Sigmoid colon (tissue), 3 donors: ENCODE data around the gene SLC16A12.

Experiments used
- POLR2A ChIP-seq, 2 donors: fragments of 450-650 bp; IDR thresholded peaks; one replicate each; pipeline ENCODE4 v1.6.1; 2016; ENCODE audit warnings: antibody characterized with exemption in 2 of 2, mild to moderate bottlenecking in 2 of 2, moderate library complexity in 2 of 2
- TF ChIP-seq, protein P1 (sequence below), 4 experiments: fragments of 450-650 bp in 3 of 4; fragments of 200-600 bp in 1 of 4; IDR thresholded peaks; one replicate each; pipeline ENCODE4 v1.5.1; 2016 to 2019; ENCODE audit warnings: antibody characterized with exemption in 4 of 4, mild to moderate bottlenecking in 3 of 4, moderate library complexity in 2 of 4

DNA sequence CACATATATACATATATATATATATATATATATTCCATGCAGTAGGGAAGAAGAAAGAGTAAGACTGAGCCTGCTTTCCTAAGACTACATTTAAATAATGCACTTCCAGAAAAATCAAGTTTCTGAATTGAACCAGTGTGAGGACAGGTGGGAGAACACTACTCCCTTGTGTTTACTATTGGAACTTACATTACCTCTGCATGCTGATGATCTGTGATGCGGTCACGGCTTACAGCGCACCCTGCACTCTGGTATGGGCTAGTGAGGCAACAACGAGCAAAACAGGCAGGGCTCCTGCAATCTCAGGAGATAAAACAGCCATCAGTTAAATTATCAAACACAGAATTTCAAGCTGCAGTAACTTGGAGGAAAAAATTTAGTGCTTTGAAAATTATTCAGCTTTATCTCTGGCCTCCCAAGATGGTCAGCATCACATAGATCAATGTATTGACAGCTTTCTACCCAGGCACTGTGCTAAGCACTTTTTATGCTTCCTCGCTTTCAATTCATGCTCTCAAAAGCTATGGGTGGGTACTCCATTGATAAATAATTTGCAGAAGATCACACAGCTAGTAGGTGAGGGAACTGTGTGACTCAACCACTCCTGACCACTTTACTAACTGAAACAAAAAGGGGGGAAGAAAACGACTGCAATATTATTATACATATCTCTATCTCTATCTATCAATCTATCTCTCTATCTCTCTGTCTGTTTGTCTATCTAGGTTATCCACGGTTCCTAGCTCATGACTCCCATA lies 20.5 kb upstream of the SLC16A12 start:
- no peak for TF ChIP-seq POLR2A (IDR thresholded peaks at IDR 0.05)
- TF ChIP-seq, protein P1, sequence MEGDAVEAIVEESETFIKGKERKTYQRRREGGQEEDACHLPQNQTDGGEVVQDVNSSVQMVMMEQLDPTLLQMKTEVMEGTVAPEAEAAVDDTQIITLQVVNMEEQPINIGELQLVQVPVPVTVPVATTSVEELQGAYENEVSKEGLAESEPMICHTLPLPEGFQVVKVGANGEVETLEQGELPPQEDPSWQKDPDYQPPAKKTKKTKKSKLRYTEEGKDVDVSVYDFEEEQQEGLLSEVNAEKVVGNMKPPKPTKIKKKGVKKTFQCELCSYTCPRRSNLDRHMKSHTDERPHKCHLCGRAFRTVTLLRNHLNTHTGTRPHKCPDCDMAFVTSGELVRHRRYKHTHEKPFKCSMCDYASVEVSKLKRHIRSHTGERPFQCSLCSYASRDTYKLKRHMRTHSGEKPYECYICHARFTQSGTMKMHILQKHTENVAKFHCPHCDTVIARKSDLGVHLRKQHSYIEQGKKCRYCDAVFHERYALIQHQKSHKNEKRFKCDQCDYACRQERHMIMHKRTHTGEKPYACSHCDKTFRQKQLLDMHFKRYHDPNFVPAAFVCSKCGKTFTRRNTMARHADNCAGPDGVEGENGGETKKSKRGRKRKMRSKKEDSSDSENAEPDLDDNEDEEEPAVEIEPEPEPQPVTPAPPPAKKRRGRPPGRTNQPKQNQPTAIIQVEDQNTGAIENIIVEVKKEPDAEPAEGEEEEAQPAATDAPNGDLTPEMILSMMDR (IDR thresholded peaks at IDR 0.05), result no peak
